Kasumi-1 (cell line): ENCODE data around the gene TTI1.
A peak's percentile ranks its signal among the peaks of the same experiment; 100 is the strongest.

ENCODE experiments used
- DNase-seq, 2 experiments: peaks; one replicate each; lab custom pipeline; 2025; lab: John Stamatoyannopoulos, UW

TTI1 gene

GRCh38 chr20:38033330-38034107, at the start of gene TTI1, which contains the start of gene RPRD1B:
TTI1 (minus strand) TSS chr20:38033456; CDS start chr20:38013816, 19,640 bp downstream.
RPRD1B (plus strand) TSS chr20:38033746; CDS start chr20:38033948, 202 bp downstream.
- peak; percentile 84 to 88 for DNase-seq

DNA sequence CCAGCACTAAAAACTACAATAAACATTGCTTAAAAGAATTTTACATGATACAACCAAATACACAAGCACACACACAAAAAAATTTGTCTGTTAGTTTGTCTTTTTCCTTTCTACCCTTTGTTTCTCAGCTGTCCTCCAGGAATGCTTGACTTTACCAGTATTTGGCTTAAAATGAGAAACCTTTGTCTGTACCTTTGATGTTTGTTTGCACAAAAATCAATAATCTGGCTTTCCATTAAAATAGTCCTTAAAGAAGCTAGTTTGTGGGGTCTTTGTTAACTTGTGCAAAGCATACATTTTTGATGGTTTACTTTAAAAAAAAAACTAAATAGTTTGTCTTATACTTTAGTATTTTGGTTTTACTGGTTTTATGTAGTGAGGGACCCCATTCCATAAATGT, 49.6 kb upstream of the TTI1 start:
- no peak for DNase-seq

DNA sequence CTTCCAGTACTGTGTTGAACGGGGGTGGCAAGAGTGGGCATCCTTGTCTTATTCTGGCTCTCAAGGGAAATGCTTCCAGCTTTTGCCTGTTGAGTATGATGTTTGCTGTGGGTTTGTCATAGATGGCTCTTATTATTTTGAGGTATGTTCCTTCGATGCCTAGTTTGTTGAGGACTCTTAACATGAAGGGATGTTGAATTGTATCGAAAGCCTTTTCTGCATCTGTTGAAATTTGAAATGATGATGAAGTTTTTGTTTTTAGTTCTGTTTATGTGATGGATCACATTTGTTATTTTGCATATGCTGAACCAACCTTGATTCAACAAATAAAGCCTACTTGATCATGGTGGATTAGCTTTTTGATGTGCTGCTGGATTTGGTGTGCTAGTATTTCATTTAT, 48.3 kb upstream of the TTI1 start:
- no peak for DNase-seq

DNA sequence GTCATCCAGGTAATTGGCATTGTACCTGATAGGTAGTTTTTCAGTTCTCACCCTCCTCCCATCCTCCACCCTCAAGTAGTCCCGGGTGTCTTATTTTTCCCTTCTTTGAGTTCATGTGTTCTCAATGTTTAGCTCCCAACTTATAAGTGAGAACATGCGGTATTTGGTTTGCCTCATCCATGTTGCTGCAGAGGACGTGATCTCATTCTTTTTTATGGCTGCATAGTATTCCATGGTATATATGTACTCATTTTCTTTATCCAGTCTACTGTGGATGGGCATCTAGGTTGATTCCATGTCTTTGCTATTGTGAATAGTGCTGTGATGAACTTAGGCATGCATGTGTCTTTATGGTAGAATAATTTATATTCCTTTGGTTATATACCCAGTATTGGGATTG, 46.1 kb upstream of the TTI1 start:
- DNase-seq = no peak

DNA sequence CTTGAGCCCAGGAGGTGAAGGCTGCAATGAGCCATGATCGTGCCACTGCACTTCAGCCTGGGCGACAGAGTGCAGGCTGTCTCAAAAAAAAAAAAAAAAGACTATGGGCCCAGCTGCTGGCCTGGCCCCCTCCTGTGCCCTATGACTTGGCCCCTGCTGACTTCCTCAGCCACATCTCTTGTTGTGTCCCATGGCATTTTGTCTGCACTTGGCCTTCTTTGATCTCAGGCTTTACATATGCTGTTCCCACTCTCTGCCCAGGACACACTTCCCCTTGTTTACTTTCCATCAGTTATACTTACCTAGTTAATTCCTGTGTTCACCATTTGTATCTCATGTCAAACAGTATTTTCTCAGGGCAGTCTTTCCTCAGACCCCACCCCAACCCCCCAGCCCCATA, 44.8 kb upstream of the TTI1 start:
- no peak for DNase-seq

- no peak for DNase-seq
These were observed 43.3 kb upstream of the TTI1 start for GRCh38 chr20:38076548-38076947.

DNA sequence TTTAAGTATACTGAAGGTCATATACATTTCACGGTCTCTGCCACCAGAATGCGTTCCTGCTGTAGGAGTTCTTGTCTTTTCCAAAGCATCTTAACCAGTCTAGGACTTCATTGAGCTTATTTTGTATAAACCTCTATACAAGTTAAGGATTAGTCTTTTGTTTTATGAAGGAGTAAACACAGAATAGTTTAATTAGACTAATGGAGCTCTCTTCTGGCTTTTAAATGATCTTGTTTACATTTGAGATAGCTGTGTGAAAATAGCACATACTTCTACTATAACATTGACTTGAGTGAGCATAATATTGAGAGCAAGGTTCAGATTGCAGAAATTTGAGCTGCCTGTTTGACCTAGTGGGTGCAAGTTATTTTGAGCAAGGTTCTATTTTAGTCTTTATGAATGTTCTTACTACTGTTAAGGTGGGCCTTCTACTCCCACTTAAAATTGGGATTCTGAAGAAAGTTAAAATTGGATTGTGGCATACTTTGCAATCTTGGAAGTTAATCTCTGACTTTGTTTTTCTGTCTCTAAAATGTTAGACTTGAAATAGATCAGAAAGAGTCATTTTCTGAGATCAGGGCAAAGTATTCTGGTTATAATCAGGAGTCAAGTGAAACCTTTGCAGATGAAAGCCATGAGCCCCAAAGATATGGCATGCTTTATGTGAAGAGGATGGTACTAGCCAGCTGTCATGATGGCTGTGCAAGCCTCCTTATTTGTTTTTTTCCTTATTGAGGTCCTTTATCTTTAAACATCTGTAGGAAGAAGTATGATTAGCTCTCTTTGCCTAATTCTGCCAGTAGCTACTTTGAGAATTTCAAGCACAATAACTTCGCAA, 42.1 kb upstream of the TTI1 start:
- no peak for DNase-seq

GRCh38 chr20:38073307-38074071, 40.2 kb upstream of the TTI1 start:
- peak; percentile 60 to 82 for DNase-seq

GRCh38 chr20:38072898-38073297, 39.6 kb upstream of the TTI1 start:
- no peak for DNase-seq

GRCh38 chr20:38067717-38068365, 34.6 kb upstream of the TTI1 start:
- no peak for DNase-seq

DNA sequence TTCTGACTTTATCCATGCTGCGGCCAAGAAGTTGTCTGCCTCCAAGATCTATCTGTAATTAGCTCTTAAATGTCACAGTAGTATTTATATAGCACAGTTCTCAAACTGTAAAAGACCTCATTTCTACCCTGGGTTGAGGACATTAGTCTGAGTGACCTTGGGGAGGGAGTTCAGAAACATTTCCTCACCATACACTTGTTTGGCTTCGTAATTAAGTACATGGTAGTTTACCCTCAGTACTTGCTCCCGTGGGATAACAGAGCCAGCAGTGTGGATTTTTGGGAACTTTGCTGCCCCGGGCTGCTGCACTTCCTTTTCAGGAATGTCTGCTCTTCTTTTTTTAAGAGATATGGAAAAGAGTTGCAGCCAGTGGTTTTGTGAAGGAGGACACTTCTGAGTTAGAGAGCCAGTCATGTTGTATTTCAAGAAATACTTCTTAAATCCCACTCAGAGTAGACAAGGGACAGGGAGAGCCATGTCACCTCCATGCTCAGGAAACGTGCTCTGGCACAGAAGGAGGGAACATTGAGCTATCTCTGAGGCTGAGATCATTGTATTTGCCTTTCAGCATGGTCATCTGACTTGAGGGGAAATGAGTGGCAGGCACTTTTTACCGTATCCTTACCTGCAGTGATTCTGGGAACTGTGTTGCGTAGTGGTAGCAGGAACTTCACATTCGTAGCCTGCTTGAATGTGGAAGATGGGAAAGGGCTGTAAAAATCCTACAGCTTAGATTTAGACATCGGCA, 33.9 kb upstream of the TTI1 start:
- DNase-seq = no peak

GRCh38 chr20:38065764-38066375, 32.6 kb upstream of the TTI1 start:
- no peak for DNase-seq

DNA sequence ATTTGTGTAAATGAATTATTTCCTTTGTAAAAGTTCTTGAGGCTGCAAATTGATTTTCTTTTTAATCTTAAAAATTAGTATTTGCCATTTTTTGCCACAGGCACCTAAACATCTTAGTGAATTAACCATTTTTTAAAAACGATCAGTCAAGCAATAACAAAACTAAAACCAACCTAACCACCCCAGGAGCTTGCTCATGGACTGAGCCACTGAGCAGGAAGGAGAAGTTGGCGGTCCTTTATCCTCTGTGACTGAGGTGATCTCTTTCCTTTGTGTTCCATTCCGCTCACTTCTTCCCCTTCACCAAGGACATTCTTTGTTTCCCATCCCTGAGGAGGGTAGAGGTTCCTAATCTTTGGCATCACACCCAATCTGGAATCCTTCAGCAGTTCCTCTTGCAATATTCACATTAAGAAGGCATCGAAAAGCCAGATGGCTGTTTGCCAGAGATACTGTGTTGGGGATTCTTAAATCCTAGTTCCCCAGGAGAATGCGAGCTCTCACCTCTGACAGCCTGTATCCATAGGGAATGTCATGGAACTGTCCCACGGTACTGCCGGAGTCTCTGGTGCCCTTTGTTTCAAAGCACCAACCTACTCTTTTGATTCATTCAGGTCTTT, 30.8 kb upstream of the TTI1 start:
- DNase-seq = no peak

- no peak for DNase-seq
These were observed 29.6 kb upstream of the TTI1 start for GRCh38 chr20:38062890-38063289.

- DNase-seq = no peak
These were observed 27.9 kb upstream of the TTI1 start for GRCh38 chr20:38061109-38061508.

DNA sequence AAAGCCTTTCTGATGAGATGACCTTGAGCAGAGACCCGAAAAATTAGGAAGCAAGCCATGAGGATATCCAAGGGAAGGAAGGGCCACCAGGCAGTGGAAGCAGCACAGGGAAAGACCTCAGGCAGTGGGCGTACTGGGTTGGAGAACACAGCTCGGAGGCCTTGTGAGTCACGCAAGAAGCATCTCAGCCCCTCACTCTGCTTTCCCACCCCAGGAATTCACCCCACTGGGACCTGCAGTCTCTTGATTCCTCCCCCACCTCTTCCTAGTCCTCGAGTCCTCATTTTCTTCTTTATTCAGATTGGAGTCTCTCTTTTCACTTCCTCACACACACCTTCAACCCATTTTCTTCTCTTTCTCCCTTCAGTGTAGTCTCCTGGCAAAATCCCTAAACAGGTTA, 27.3 kb upstream of the TTI1 start:
- no peak for DNase-seq

DNA sequence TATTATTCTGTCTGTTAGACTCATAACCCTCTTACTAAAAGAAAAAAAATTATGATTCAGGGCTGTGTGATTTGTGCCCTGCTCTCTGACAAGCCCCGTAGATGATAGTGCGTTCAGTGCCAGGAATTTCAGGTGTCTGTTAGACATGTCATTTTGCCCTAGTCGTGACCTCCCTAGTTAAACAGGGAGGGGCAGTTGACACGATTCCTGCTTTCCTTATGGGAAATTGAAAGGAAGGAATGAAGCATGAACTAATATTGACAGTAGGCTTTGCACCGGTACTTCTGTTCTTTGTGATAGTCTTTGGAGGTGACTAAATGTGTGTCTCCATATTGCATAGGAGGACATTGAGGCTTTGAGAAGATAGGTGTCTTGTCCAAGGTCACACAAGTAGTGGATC, 26.6 kb upstream of the TTI1 start:
- DNase-seq = no peak

DNA sequence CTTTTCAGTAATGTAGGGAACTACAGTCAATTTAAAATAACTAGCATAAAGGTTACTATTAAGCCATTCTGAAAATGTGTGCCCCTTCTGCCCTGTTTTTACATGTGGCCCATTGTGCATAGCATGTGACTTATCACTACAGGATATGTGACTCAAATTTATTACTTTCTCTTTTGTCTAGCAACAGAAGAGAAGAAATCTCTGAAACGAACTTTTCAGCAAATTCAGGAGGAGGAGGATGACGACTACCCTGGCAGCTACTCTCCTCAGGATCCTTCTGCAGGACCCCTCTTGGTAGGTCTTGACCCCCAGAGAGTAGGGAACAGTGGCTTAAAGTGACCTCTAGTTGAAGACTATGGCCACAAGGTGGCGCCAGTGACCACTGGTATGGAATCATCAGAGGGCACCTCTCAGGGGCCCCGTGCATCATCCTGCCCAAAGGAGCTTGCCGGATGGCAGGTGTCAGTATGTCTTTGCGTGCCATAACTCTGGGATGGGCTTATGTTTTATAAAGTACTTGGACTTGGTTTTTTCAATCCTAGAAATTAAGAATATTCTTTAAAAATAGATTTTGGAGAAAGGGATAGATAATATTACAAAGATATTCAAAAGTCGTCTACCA, 24.2 kb upstream of the TTI1 start:
- peak; percentile 38 to 68 for DNase-seq

- no peak for DNase-seq
These were observed 22.6 kb upstream of the TTI1 start for GRCh38 chr20:38055848-38056247.

DNA sequence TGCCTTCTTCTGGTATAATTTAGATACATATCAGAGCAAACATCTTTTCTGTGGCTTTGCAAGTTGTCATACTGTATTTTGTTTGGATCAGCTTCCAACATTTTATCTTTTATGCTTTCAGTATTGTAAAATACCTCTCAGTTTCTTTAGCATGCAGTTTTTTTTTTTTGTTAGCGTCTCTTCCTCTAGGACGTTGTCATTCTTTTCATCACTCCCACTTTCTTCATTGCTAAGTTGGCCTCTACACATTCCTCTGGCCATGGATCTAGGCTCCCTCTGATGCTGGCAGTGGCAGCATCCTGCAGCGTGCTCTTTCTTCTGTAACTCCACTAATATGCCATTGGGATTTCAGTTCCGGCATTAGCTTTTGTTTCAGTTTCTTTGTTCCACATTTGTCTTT, 22.0 kb upstream of the TTI1 start:
- DNase-seq = no peak
